GM18907 (cell line): Measurements from ENCODE around the gene EXOC7.
"Not testable (repeated sequence)": the region's sequence is repeated elsewhere in the genome, so short reads cannot be mapped to it uniquely, and the experiment has no call there.

Source experiments
- ATAC-seq: cut with Tn5 transposase; IDR thresholded peaks from one replicate; pipeline ENCODE4 v1.9.1; 2021; ENCODE audit warnings: mild to moderate bottlenecking, moderate library complexity; ENCODE audit not compliant: unreplicated experiment

EXOC7 gene

DNA sequence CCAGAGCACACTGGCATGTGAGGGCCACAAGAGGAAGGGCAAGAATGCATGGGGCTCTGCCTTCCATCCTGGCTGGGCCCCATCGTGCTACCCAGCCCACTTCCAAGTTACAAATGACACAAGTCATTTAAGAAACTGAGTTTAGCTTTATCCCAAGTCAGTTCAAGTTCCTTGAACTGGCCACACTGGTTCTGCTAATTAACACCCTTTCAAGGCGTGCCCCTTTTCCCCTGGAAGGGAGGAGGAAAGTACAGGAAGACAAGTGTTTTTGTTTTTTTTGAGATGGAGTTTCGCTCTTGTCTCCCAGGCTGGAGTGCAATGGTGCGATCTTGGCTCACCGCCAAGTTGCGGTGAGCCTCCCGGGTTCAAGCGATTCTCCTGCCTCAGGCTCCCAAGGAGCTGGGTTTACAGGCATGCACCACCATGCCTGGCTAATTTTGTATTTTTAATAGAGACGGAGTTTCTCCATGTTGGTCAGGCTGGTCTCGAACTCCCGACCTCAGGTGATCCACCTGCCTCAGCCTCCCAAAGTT is 59.0 kb downstream of the EXOC7 start:
- not testable (repeated sequence) for ATAC-seq

DNA sequence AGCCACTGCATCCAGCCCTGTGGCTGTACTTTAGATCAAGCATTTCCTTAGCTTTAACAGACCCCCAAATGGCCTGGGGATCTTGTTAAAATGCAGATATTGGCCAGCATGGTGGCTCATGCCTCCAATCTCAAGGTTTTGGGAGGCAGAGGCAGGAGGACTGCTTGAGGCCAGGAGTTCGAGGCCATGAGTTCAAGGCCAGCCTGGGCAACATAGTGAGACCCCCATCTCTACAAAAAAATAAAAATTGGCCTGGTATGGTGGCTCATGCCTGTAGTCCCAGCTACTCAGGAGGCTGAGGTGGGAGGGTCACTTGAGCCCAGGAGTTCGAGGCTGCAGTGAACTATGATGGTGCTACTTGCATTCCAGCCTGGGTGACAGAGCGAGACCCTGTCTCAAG is 60.7 kb downstream of the EXOC7 start:
- not testable (repeated sequence) for ATAC-seq

- no peak for ATAC-seq
These were observed 63.2 kb downstream of the EXOC7 start for GRCh38 chr17:76040376-76040775.

DNA sequence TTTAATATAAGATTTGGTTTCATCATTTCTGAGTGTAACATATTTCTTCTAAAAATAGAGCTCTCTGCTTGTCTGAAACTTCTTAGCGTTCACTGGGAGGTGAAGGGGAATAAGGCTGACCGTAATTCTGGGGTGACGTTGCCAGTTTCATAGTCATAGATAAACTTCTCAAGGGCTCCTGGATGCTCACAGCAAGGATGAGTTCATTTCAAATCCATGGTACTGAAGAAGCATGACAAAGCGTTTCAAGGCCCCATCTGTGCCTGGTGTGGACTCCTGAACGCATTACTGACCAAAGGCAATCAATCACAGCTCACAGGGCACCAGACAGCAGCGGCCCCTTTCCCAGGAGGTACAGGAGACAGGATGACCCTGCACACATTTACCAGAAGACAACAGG is 64.5 kb downstream of the EXOC7 start:
- ATAC-seq, result no peak

GRCh38 chr17:76038050-76038449 is 65.5 kb downstream of the EXOC7 start:
- ATAC-seq, result no peak

- ATAC-seq, result no peak
These were observed 66.9 kb downstream of the EXOC7 start for GRCh38 chr17:76036497-76037261.

DNA sequence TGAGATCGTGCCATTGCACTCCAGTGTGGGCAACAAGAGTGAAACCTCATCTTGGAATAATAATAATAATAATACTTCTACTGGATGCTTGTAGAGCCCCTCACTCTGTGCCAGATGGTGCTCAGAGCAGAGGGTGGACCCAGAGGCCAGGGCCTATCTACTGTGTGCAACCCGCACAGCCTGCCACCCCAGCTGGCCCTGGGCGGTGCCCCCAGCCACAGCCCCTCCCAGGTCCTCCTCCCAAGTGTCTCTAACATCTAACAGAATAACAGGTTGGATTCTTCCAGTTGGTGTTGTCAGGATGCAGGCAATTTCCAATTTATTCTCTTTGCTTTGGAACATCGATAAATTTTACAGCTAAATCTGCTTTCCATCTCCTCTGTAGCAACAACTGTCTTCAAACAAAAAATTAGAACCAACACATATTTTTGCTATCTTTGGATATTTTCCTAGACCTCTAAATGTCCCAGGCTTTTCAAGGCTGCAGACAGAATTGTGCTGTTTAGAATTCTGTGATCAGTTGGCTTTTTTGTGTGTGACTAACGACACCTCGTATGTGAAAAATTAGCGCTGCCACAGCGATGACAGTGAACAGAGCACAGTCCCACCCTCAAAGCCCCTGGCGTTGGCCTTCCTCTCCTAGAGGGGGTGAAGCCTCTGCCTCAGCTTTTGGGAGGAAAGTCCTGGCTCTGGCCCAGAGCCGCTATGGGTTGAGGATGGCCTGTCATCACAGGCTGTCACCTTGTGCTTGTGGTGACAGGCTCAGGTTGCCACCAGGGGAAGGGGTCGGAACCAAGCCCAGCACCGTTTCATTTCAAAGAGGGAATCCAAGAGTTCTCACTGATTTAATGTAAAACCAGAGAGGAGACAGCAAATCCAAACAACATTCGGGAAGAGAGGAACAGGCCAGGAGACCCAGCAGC is 68.9 kb downstream of the EXOC7 start:
- ATAC-seq, result no peak

DNA sequence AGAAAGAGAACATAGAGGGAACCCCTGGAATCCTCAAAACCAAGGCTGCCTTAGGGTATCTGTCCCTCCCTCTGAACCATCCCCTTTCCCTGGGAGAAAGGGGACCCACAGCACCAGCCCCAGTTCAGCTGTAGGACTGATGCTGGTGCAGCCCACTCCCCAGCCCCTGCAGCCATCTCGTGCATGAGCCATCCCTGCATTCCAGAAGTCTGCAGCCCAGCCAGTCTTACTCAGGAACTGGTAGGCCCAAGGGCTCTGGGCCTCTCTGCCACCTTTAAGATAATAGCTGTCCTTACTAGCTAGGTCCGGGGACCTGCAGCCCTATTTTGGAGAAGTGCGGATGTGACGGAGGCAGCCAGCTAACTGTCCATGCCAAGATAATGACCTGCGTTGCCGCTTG is 70.4 kb downstream of the EXOC7 start:
- ATAC-seq, result no peak

DNA sequence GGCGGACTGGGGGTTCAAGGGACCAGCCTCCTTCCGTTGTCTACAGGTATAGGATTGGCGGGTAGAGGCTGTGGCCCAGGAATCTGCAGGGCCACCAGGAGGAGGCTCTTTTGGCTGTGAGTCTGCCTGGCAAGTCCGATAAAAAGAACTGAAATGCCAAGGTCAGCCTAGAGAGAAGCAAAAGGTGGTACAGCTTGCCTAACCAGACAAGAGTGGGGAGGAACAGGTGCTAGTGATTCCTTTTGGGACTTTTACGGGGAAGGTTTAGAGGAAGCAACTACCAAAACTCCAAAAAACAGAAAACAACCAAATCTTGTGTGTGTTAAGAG is 70.8 kb downstream of the EXOC7 start:
- no peak for ATAC-seq

DNA sequence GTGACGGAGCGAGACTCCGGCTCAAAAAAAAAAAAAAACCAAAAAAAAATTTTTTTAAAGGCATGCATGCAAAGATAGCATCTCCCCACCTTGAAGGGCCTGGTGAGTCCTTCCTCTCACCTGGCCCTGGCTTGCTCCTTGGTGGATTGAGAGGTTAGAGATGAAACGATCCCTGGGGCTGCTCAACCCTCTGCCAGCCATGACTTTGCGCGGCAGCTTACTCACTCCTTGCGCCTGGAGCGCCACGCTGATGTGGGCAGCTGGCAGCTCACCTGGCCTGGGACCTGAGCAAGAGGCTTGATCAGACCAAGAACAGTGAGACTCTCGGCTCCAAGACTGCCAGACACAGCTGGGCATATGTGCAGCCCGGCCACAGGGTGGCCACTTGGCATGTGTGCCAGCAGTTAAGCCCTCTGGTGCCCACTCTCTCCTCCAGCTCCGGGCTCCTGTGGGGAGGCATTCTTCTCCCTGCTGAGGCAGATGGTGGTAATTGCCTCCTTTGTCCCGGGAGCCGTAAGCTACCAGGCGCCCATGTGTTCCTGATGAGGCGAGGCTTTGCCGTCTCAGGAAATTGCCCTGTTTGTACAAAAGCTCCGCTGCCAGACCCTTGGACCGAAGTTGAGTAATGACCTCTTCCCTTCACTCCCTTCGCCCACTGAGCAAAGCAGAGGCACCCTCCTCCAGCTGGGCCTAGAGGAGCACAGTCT is 71.4 kb downstream of the EXOC7 start:
- ATAC-seq, result no peak
